ENCODE results near the gene PCA3. TPM values are rescaled to one million over a fixed set of nuclear protein-coding genes. Genes with fewer than 3 reads are reported as not detected.

PCA3 gene
- total and polyA plus RNA-seq, 2 of the 8 experiments (the other 6 are each of a cell fraction or from before 2014, with no cell fraction given): not detected

GRCh38 chr9:76785501-76785900, 21.3 kb downstream of the PCA3 start:
- H3K36me3 ChIP-seq (ENCODE audit: control insufficient read depth in 2 of 4, insufficient read depth in 4 of 4, low read length in 3 of 4): no peaks in the 10 kb centered on the region
- H4K8ac ChIP-seq (ENCODE audit: extremely low read depth, insufficient read depth, low read length): no peak overlapping the region
- H3K4ac ChIP-seq (replicated peaks; ENCODE audit: insufficient read length, low read depth, low read length): no peak overlapping the region
- H2AFZ ChIP-seq (ENCODE audit: low read length): no peak overlapping the region
- no peak overlapping the region for H2BK120ac ChIP-seq (replicated peaks; ENCODE audit: low read depth, low read length)
- no peaks in the 10 kb centered on the region for H3K9me3 ChIP-seq (ENCODE audit: insufficient read depth in 2 of 2, low read depth in 1 of 2, low read length in 1 of 2)
- H3K4me2 ChIP-seq (ENCODE audit: insufficient read depth in 1 of 2, low read depth in 2 of 2, low read length in 2 of 2): no peak overlapping the region
- no peak overlapping the region for H4K91ac ChIP-seq (replicated peaks; ENCODE audit: insufficient read length, low read length)
- H3K56ac ChIP-seq (replicated peaks; ENCODE audit: insufficient read length, low read depth, low read length): no peak overlapping the region
- H4K20me1 ChIP-seq (replicated peaks in 1 of 2; ENCODE audit: control insufficient read depth in 1 of 2, insufficient read depth in 2 of 2, low read length in 2 of 2): no peaks in the 10 kb centered on the region
- H2BK5ac ChIP-seq (ENCODE audit: low read depth, low read length): no peak overlapping the region
- no peak overlapping the region for H3K23ac ChIP-seq (ENCODE audit: insufficient read length)
- H3K14ac ChIP-seq (ENCODE audit: insufficient read length): no peak overlapping the region
- H3K27me3 ChIP-seq (replicated peaks in 1 of 4; ENCODE audit: control insufficient read depth in 3 of 4, extremely low read depth in 1 of 4, insufficient read depth in 3 of 4, low read length in 3 of 4): no peaks in the 10 kb centered on the region
- no peak overlapping the region for H2AK5ac ChIP-seq (ENCODE audit: low read depth, low read length)
- POLR2A ChIA-PET (ENCODE audit: partially characterized antibody): interaction anchor here (0.7 kb wide), 1 partner anchor 11 kb away, joined by 3 read pairs; no protein-coding TSS in a partner anchor
- no peak overlapping the region for H3K4me3 ChIP-seq (ENCODE audit: extremely low read depth in 1 of 4, insufficient read depth in 2 of 4, low read depth in 3 of 4, low read length in 4 of 4)
- no peak overlapping the region for H2BK20ac ChIP-seq (ENCODE audit: low read length)
- no peaks in the 10 kb centered on the region for H3K23me2 ChIP-seq (ENCODE audit: low read depth, low read length)
- H3K4me1 ChIP-seq (replicated peaks in 1 of 4; ENCODE audit: control insufficient read depth in 3 of 4, insufficient read depth in 4 of 4, low read length in 3 of 4): no peaks in the 10 kb centered on the region
- CTCF ChIA-PET (ENCODE audit: partially characterized antibody): interaction anchor here (0.6 to 1.5 kb wide), 4 partner anchors 8 to 26 kb away, joined by 3 to 8 read pairs (median 4); no protein-coding TSS in a partner anchor
- H3K79me1 ChIP-seq (ENCODE audit: low read depth, low read length): no peaks in the 10 kb centered on the region
- no peak overlapping the region for H3K9ac ChIP-seq (replicated peaks in 1 of 4; ENCODE audit: extremely low read depth in 1 of 4, low read depth in 3 of 4, low read length in 3 of 4)
- H2BK15ac ChIP-seq (ENCODE audit: low read length): no peak overlapping the region
- H3K18ac ChIP-seq (ENCODE audit: extremely low read depth, low read length): no peak overlapping the region
- no peak for DNase-seq (ENCODE audit: low read depth in 1 of 2, low spot score in 2 of 2)
- WGBS, 2 experiments (ENCODE audit: extremely low coverage in 1 of 2, insufficient coverage in 1 of 2, insufficient read length in 1 of 2, insufficient replicate concordance in 2 of 2, low coverage in 1 of 2, low lambda C conversion rate in 2 of 2, missing lambda C conversion rate in 1 of 2): 88% methylated on average over 1 of the region's 1 CpG; no CpG with 5 or more reads in 1 of the 2 experiments
- no peak for FAIRE-seq
- no peak overlapping the region for H3K27ac ChIP-seq (ENCODE audit: low read depth, low read length)
- no peak overlapping the region for H2BK12ac ChIP-seq (ENCODE audit: low read depth, low read length)
- no peak overlapping the region for H4K5ac ChIP-seq (ENCODE audit: insufficient read length, low read depth, low read length)
- H3K79me2 ChIP-seq (ENCODE audit: control insufficient read depth in 1 of 2, insufficient read depth in 2 of 2, low read length in 2 of 2): no peaks in the 10 kb centered on the region
- TF ChIP-seq POLR2AphosphoS5 (IDR thresholded peaks at IDR 0.05; ENCODE audit: low read depth, low read length): no peak
- no peak for TF ChIP-seq SUZ12 (IDR thresholded peaks at IDR 0.05; ENCODE audit: low read length)
- TF ChIP-seq BRCA1 (IDR thresholded peaks at IDR 0.05; ENCODE audit: low read depth, low read length): no peak

Measured in H1 (cell line).